T-cell (primary cell): ENCODE results near the gene LRRC34. TPM values are rescaled to one million over a fixed set of nuclear protein-coding genes. Genes with fewer than 3 reads are reported as not detected.

Experiments used
- ATAC-seq, 4 experiments: fragments of 200-7000 bp in 3 of 4; fragments of 150-1000 bp in 1 of 4; cut with Tn5 transposase; replicated peaks in 1 of 4; 1 replicate in 3 of 4; 2 replicates in 1 of 4; pipeline ENCODE4 v1.10.0; 2021; ENCODE audit warnings: moderate library complexity in 3 of 4, mild to moderate bottlenecking in 2 of 4, moderate number of reproducible peaks in 1 of 4
- CTCF ChIA-PET, 2 donors: fragments of 300-600 bp; sonication (Branson Sonifier 250); formaldehyde crosslinking; loops; one replicate each; lab custom pipeline; 2022; ENCODE audit warnings: antibody characterized with exemption in 2 of 2; lab: Charles Lee
- POLR2A ChIA-PET, 2 donors: fragments of 300-600 bp; sonication (Branson Sonifier 250); formaldehyde crosslinking; loops; one replicate each; lab custom pipeline; 2022; ENCODE audit warnings: antibody characterized with exemption in 2 of 2; lab: Charles Lee
- DNase-seq, 35 experiments: peaks; one replicate each; pipeline versions ENCODE4 v3.0.0 to v3.0.0-alpha.2; 2013 to 2023
- H3K27ac ChIP-seq: one replicate; pipeline ENCODE4 v1.5.1; 2013; ENCODE audit warnings: low read length
- H3K27me3 ChIP-seq, 2 experiments: replicated peaks in 1 of 2; 1 replicate in 1 of 2; 2 replicates in 1 of 2; pipeline versions ENCODE4 v1.6.1 to v1.7.0; 2013; ENCODE audit warnings: low read length in 1 of 2, mixed read lengths in 1 of 2; ENCODE audit not compliant: control insufficient read depth in 2 of 2, insufficient read depth in 2 of 2; ENCODE audit errors: extremely low read depth in 1 of 2
- H3K36me3 ChIP-seq, 2 donors: 1 replicate in 1 of 2; 2 replicates in 1 of 2; pipeline versions ENCODE4 v1.6.1 to v1.7.0; 2013; ENCODE audit warnings: low read length in 1 of 2; ENCODE audit not compliant: control insufficient read depth in 2 of 2, insufficient read depth in 1 of 2; ENCODE audit errors: extremely low read depth in 1 of 2
- H3K4me1 ChIP-seq, 2 experiments: 1 replicate in 1 of 2; 2 replicates in 1 of 2; pipeline versions ENCODE4 v1.6.1 to v1.7.0; 2013; ENCODE audit warnings: low read length in 2 of 2, mixed read lengths in 1 of 2; ENCODE audit not compliant: insufficient read depth in 2 of 2, control insufficient read depth in 1 of 2; ENCODE audit errors: extremely low read depth in 1 of 2
- H3K4me3 ChIP-seq, 2 donors: 1 replicate in 1 of 2; 2 replicates in 1 of 2; pipeline versions ENCODE4 v1.5.1 to v1.7.0; 2013; ENCODE audit warnings: mild to moderate bottlenecking in 2 of 2, low read length in 1 of 2, moderate library complexity in 1 of 2; ENCODE audit not compliant: control insufficient read depth in 1 of 2; ENCODE audit errors: extremely low read depth in 1 of 2
- H3K9me3 ChIP-seq: 2 replicates; pipeline ENCODE4 v1.7.0; 2013
- H3K27ac Mint-ChIP-seq, 2 donors: one replicate each; pipeline ENCODE4 v1.8.0; 2020 to 2021; ENCODE audit warnings: mild to moderate bottlenecking in 2 of 2, mixed read lengths in 2 of 2
- H3K27me3 Mint-ChIP-seq, 2 donors: one replicate each; pipeline ENCODE4 v1.8.0; 2021 to 2022; ENCODE audit warnings: mixed read lengths in 2 of 2
- H3K36me3 Mint-ChIP-seq: one replicate; pipeline ENCODE4 v1.8.0; 2021; ENCODE audit warnings: mixed read lengths
- H3K4me1 Mint-ChIP-seq, 3 donors: one replicate each; pipeline ENCODE4 v1.8.0; 2020 to 2022; ENCODE audit warnings: mixed read lengths in 3 of 3, mild to moderate bottlenecking in 1 of 3
- H3K4me3 Mint-ChIP-seq, 3 donors: one replicate each; pipeline ENCODE4 v1.8.0; 2020 to 2022; ENCODE audit warnings: mild to moderate bottlenecking in 3 of 3, mixed read lengths in 3 of 3, moderate library complexity in 3 of 3
- H3K9me3 Mint-ChIP-seq, 3 donors: one replicate each; pipeline ENCODE4 v1.8.0; 2020 to 2022; ENCODE audit warnings: mixed read lengths in 3 of 3
- WGBS: methylation state at CpG from one replicate; pipeline ENCODE4 v1.1.5; 2013; ENCODE audit warnings: missing lambda C conversion rate; ENCODE audit not compliant: insufficient coverage; 5-methylcytosine and 5-hydroxymethylcytosine counted together
- total RNA-seq, 35 experiments: library from RNA in 6 of 35; stranded (reverse) in 6 of 35; fragments of 120-200 nt in 1 of 35; gene quantifications; one replicate each; pipeline versions ENCODE4 v1.2.1 to v1.2.4 and lab custom pipeline; 2013 to 2026

LRRC34 gene
- total RNA-seq, 5 donors from 2014 or later (not counting 1 experiment from before 2014, with no cell fraction given): 0.28 to 1.6 (median 0.92) TPM

GRCh38 chr3:169764882-169765612 is 47.7 kb downstream of the LRRC34 start, which contains the start of gene TERC:
TERC (minus strand) TSS chr3:169765060.
- Histone ChIP-seq H3K36me3 (no peaks in the 10 kb centered on the region), H3K4me1 (peaks cover 14 to 23% of the 10 kb centered on the region in 2 experiments), H3K9me3 (no peaks in the 10 kb centered on the region), H3K4me3 (peak within 1 kb of the TSS; percentile 94 to 96), H3K27me3 (no peaks in the 10 kb centered on the region), H3K27ac (peak within 1 kb of the TSS; percentile 96)
- ATAC-seq (peak; percentile 89 to 91 (median 91)), DNase-seq (peak; percentile 85 to 96 (median 91))
- no peaks in the 10 kb centered on the region for H3K36me3 Mint-ChIP-seq
- peaks cover 0 to 7% (median 2%) of the 10 kb centered on the region in 3 donors for H3K9me3 Mint-ChIP-seq
- 2% methylated on average over 24 of the region's 42 CpGs for WGBS
- ChIA-PET POLR2A (interaction anchor here in 1 of 2 donors (0.8 to 2.8 kb wide), 2 partner anchors 8 to 1564 kb away, joined by 3 to 32 read pairs; partner anchors contain the start of gene MYNN), CTCF (no interaction called here)
- H3K27me3 Mint-ChIP-seq: no peaks in the 10 kb centered on the region
- peaks cover 12 to 30% (median 24%) of the 10 kb centered on the region in 3 donors for H3K4me1 Mint-ChIP-seq
- H3K27ac Mint-ChIP-seq: peak within 1 kb of the TSS; percentile 98
- peak within 1 kb of the TSS; percentile 92 to 97 (median 95) for H3K4me3 Mint-ChIP-seq

GRCh38 chr3:169764312-169764881 is 48.3 kb downstream of the LRRC34 start:
- peak overlapping the region; percentile 96 for H3K27ac ChIP-seq
- no peaks in the 10 kb centered on the region for H3K9me3 ChIP-seq
- no peaks in the 10 kb centered on the region for H3K27me3 ChIP-seq
- ChIA-PET CTCF (interaction anchor here (0.6 to 2.4 kb wide), 5 partner anchors 8 to 267 kb away, joined by 4 to 10 read pairs (median 5); partner anchors contain the start of gene MYNN (in 1 of the 2)), POLR2A (interaction anchor here (0.7 to 2.8 kb wide), 5 partner anchors 8 to 410 kb away, joined by 3 to 32 read pairs (median 5); partner anchors contain the start of gene MYNN (in 2 of the 2))
- peak overlapping the region; percentile 94 to 96 for H3K4me3 ChIP-seq
- Mint-ChIP-seq H3K4me1 (peaks cover 16 to 30% (median 24%) of the 10 kb centered on the region in 3 donors), H3K36me3 (no peaks in the 10 kb centered on the region), H3K9me3 (peaks cover 0 to 7% (median 2%) of the 10 kb centered on the region in 3 donors), H3K27me3 (no peaks in the 10 kb centered on the region), H3K4me3 (peak overlapping the region; percentile 92 to 97 (median 95)), H3K27ac (peak overlapping the region; percentile 98)
- ATAC-seq (peak; percentile 44 to 57 (median 54)), DNase-seq (peak in 34 of 35 experiments; percentile 17 to 72 (median 52))
- no peaks in the 10 kb centered on the region for H3K36me3 ChIP-seq
- H3K4me1 ChIP-seq: peaks cover 16 to 20% of the 10 kb centered on the region in 2 experiments
- WGBS: 0% methylated on average over 44 of the region's 46 CpGs

GRCh38 chr3:169760479-169760878 is 52.2 kb downstream of the LRRC34 start:
- Mint-ChIP-seq H3K4me1 (peaks cover 25 to 39% (median 29%) of the 10 kb centered on the region in 3 donors), H3K27me3 (peaks cover 0 to 5% of the 10 kb centered on the region in 2 donors), H3K36me3 (no peaks in the 10 kb centered on the region), H3K9me3 (no peaks in the 10 kb centered on the region), H3K4me3 (no peak overlapping the region), H3K27ac (no peak overlapping the region)
- Histone ChIP-seq H3K4me3 (no peak overlapping the region), H3K27me3 (no peaks in the 10 kb centered on the region), H3K4me1 (peaks cover 20 to 23% of the 10 kb centered on the region in 2 experiments), H3K36me3 (no peaks in the 10 kb centered on the region), H3K27ac (no peak overlapping the region), H3K9me3 (no peaks in the 10 kb centered on the region)
- WGBS: 80% methylated on average over 1 of the region's 4 CpGs
- ATAC-seq: no peak
- no peak for DNase-seq
- ChIA-PET CTCF (interaction anchor here in 1 of 2 donors (1.1 kb wide), 1 partner anchor 13 kb away, joined by 3 read pairs; no protein-coding TSS in a partner anchor), POLR2A (interaction anchor here in 1 of 2 donors (0.7 kb wide), 1 partner anchor 22 kb away, joined by 3 read pairs; no protein-coding TSS in a partner anchor)

- Mint-ChIP-seq H3K4me1 (peaks cover 23 to 32% (median 24%) of the 10 kb centered on the region in 3 donors), H3K9me3 (no peaks in the 10 kb centered on the region), H3K27ac (peak overlapping the region; percentile 41 to 50), H3K36me3 (no peaks in the 10 kb centered on the region), H3K27me3 (peaks cover 0 to 5% of the 10 kb centered on the region in 2 donors), H3K4me3 (peak overlapping the region in 1 of 3 donors; percentile 8)
- 0% methylated on average over 1 of the region's 2 CpGs for WGBS
- H3K4me3 ChIP-seq: no peak overlapping the region
- POLR2A ChIA-PET: no interaction called here
- H3K27me3 ChIP-seq: no peaks in the 10 kb centered on the region
- H3K36me3 ChIP-seq: no peaks in the 10 kb centered on the region
- DNase-seq (peak in 1 of 35 experiments; percentile 35), ATAC-seq (peak; percentile 56 to 66 (median 62))
- H3K27ac ChIP-seq: peak overlapping the region; percentile 34
- CTCF ChIA-PET: interaction anchor here in 1 of 2 donors (0.5 kb wide), 1 partner anchor 13 kb away, joined by 8 read pairs; no protein-coding TSS in a partner anchor
- peaks cover 13 to 23% of the 10 kb centered on the region in 2 experiments for H3K4me1 ChIP-seq
- H3K9me3 ChIP-seq: no peaks in the 10 kb centered on the region
Measured at GRCh38 chr3:169759256-169759655, 53.4 kb downstream of the LRRC34 start.

GRCh38 chr3:169758359-169758994 is 54.2 kb downstream of the LRRC34 start:
- Mint-ChIP-seq H3K27me3 (peaks cover 0 to 5% of the 10 kb centered on the region in 2 donors), H3K4me1 (peaks cover 17 to 25% (median 18%) of the 10 kb centered on the region in 3 donors), H3K9me3 (no peaks in the 10 kb centered on the region), H3K36me3 (no peaks in the 10 kb centered on the region), H3K4me3 (no peak overlapping the region), H3K27ac (peak overlapping the region in 1 of 2 donors; percentile 23)
- ChIA-PET CTCF (interaction anchor here in 1 of 2 donors (0.5 to 0.7 kb wide), 2 partner anchors 13 to 295 kb away, joined by 5 to 8 read pairs; no protein-coding TSS in a partner anchor), POLR2A (no interaction called here)
- H3K4me1 ChIP-seq: peaks cover 6 to 16% of the 10 kb centered on the region in 2 experiments
- no peaks in the 10 kb centered on the region for H3K36me3 ChIP-seq
- no peaks in the 10 kb centered on the region for H3K9me3 ChIP-seq
- H3K27ac ChIP-seq: no peak overlapping the region
- no peaks in the 10 kb centered on the region for H3K27me3 ChIP-seq
- ATAC-seq (no peak), DNase-seq (no peak)
- WGBS: no CpG with 5 or more reads among the region's 5 CpGs
- H3K4me3 ChIP-seq: no peak overlapping the region
